Left hindlimb (tissue), 1 donor: Measurements from ENCODE around the gene OR6B2.
A peak's percentile ranks its signal among the peaks of the same experiment; 100 is the strongest.

Experiments used
- DNase-seq: peaks from one replicate; pipeline ENCODE4 v3.0.0-alpha.2; 2018

OR6B2 gene

GRCh38 chr2:240037358-240037757 is 7.1 kb upstream of the OR6B2 start:
- DNase-seq: no peak

- DNase-seq: no peak
Observed at GRCh38 chr2:240033330-240033678, 3.1 kb upstream of the OR6B2 start.

DNA sequence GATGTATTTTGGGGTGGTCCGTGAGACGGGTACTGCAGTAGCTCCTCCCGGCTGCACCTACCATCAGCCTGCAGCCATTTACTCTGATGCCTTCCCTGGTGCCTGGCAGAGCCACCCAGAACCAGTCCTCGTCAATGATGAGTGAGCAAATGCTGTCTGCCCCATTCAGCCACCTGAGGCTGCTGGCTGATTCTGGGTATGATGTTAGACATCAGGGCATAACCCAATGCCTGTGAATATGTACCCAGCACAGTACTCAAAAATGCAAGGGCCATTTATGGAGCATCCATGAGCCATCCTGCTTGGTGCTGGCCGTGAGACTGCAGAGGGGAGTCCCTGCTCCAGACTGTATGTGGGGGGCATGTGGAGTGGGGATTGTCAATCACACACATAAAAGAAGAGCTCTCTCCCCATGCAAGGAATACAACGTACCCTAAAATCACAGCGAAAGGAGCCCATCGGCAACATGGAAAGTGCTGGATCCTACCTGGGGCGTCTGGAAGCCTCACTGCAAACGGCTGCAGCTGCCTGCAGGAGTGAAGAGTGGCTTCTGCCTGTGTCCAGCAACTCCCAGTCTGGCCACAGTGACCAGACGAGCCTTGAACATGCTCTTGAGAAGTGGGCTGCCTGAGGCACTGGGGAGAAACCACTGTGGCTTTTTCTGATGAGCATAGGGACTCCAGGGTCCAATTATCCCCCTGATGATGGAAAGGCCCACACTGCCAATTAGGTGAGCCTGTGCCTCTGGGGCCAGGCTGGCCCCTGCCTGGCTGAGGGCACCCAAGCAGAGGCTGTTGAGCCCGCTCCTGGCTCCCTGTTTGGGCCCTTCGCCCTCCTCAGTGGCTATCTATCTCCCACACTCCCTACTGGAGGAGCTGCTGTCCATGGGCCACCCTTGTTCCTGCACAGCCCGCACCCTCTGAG is 2.4 kb upstream of the OR6B2 start:
- no peak for DNase-seq

- no peak for DNase-seq
Observed at GRCh38 chr2:240024766-240025165, 5.5 kb downstream of the OR6B2 start.

DNA sequence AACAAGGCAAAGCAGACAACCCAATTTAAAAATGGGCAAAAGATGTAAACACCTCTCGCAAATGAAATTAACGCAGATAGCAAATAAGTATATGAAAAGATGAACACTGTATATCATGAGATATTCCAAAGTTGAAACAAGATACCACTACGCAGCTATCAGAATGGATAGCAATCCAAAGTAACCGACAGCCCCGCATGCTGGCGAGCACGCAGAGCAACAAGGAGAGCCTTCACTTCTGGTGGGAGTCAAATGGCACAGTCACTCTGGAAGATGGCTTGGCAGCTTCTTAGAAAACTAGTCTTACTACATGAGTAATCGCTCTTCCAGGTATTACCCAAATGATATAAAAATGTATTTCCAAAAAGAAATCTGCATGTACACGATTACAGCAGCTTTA is 6.4 kb downstream of the OR6B2 start:
- DNase-seq: no peak

- DNase-seq: peak; percentile 51
Observed at GRCh38 chr2:240021488-240022104, 8.6 kb downstream of the OR6B2 start.

DNA sequence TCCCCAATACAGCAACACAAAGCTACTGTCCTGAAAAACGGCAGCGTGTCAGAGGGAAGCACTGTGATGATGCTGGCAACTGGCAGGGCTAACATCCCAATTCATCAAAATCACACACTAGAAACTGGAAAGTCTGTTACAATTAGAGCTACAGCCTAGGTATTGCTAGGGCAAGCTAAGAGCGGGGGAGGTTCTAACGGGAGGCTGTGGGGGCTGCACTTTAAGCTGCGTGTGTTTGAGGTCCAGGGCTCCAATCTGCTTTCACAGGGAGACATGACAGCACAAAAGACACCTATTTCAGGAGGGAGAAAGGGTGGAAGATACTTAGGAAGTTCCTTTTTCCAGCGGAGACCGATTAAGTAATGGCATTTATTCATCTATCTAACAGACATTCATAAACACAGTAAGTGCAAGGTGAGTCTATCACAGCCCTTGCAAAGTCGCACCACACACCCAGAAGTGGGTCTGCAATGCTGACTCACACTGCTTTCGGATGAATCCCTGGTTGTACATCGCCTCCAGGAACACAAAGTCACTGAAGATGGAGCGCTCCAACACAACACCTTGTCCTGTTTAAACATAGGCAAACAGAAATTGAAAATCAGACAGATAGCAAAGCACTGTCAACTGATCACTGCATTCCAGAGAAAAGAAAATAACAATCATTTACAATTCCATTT is 12.0 kb downstream of the OR6B2 start:
- no peak for DNase-seq

GRCh38 chr2:240014327-240014726 is 15.9 kb downstream of the OR6B2 start:
- no peak for DNase-seq

DNA sequence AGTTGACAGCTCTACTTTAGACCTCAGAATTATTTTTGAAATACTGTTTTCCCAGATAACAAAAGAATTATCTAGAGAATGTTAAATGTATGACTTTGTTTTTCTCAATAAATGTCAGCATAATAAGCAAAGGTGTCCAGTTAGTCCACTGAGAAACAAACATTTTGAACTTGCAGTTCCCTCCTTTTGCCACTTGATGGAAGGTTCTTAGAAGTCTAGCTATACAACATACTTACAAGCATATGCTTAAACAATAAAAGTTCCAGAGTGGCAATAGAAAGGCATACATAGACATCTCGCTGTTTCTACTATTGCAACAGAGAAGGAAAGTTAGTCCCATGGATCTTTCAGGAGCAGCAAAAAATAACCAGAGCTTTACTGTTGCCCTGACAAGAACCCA is 16.9 kb downstream of the OR6B2 start:
- DNase-seq: no peak

DNA sequence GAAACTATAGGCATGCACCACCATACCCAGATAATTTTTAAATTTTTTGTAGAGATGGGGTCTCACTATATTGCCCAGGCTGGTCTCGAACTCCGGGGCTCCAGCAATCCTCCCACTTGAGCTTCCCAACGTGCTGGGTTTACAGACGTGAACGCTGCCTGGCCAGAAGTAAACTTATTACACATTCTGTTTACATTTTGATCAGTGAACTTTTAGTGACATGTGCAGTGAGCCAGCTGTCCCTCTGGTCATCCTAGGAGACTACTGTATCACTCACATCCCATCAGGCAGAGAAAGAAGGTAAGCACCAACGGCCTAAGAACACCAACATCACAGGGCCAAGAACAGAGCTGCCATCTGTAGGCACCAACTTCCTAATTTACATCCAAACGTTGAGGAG is 27.2 kb downstream of the OR6B2 start:
- no peak for DNase-seq

- DNase-seq: no peak
Observed at GRCh38 chr2:240000671-240001070, 29.6 kb downstream of the OR6B2 start.

- DNase-seq: no peak
Observed at GRCh38 chr2:239997686-239998409, 32.4 kb downstream of the OR6B2 start.

GRCh38 chr2:239994086-239994485 is 36.1 kb downstream of the OR6B2 start:
- DNase-seq: no peak

- DNase-seq: no peak
Observed at GRCh38 chr2:239993291-239993690, 36.9 kb downstream of the OR6B2 start.

GRCh38 chr2:239991689-239992314 is 38.4 kb downstream of the OR6B2 start:
- no peak for DNase-seq

DNA sequence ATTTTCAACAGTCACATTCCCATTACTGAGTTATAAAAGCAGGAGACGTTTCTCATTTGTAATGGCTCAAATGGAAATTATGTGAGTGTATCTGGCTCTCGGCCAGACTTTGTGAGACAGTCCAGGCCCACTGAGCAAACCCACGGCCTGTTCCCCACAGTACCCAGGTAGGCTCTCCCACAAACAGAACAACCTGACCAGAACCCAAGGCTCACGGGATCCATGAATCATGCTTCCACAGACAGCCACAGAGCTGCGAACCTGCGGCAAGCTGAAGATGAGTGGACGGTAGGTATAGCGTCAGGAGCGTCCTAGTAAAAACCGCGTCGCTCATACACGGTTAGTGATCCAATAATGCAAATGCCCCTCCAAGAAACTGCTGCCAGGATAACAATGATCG is 39.3 kb downstream of the OR6B2 start:
- no peak for DNase-seq

DNA sequence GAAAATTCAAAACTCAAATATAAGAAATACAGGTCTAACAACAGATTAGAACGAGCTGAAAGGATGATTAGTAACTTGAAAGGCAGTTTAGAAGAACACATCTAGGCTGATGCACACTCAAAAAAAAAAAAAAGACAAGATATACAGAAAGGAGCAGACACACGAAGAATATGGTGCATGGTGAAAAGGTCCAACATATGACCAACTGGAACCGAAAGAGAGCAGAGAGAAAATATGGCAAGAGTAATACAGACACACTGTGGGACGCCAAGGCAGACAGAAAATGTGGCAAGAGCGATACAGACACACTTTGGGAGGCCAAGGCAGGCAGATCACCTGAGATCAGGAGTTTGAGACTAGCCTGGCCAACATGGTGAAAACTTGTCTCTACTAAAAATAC is 44.9 kb downstream of the OR6B2 start:
- no peak for DNase-seq

GRCh38 chr2:239984421-239985194 is 45.6 kb downstream of the OR6B2 start:
- DNase-seq: no peak

DNA sequence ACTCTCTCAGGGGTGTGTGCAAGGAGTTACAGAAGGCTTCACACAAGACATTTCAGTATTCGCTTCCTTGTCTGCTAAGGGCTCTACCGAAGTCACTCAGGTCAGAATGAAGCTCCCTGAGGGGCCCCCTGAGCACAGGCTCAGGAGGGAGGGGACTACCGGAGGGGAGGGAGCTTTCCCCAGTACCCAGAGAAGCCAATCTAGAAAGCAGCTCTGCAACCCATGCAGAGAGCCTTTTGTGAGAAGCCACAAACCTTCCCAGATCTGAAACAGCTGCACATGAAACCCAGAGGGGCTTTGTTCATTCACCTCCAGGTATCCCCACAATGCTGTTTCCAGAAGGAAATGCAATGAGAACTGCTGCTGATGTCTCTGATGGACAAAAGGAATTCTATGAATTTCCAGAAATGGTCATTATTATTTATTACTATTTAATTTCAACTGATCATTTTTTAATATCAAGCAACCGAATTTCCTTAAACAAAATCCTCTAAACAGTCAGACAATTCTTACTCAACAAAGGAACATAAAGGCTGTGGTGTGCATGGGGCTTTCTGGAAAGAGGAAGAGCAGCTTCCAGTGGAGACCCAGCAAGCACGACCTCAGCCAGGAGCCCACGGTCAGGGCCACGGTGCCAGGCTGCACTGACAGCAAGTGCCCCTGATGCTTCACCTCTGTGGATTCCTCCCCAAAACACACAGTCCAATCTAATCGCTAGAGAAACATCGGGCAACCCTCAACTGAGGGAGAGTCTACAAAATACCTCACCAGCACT is 47.0 kb downstream of the OR6B2 start:
- no peak for DNase-seq
